H1 (cell line): ENCODE data around the gene KRTAP10-2. TPM values are rescaled to one million over a fixed set of nuclear protein-coding genes. Genes with fewer than 3 reads are reported as not detected.

Source experiments
- ASH2L ChIP-seq: fragments of 200-600, 300-600 bp; sonication (generic); IDR thresholded peaks from one replicate; pipeline ENCODE4 v1.7.1; 2017; ENCODE audit warnings: low read length
- HDAC2 ChIP-seq, 2 experiments: fragments of 300-600 bp in 1 of 2; sonication (generic) in 1 of 2; IDR thresholded peaks; 2 replicates each; pipeline ENCODE4 v1.6.1; 2011 to 2012; ENCODE audit warnings: low read depth in 2 of 2, low read length in 2 of 2, mild to moderate bottlenecking in 2 of 2, moderate library complexity in 2 of 2, borderline replicate concordance in 1 of 2, inconsistent platforms in 1 of 2
- PHF8 ChIP-seq: fragments of 200-600 bp; sonication (generic); conservative IDR thresholded peaks from 2 replicates; pipeline ENCODE4 v1.7.1; 2012; ENCODE audit warnings: low read depth, mild to moderate bottlenecking, inconsistent platforms, low read length, moderate library complexity
- SP2 ChIP-seq: IDR thresholded peaks from 2 replicates; pipeline ENCODE4 v1.6.1; 2012; ENCODE audit warnings: mild to moderate bottlenecking, low read length, inconsistent platforms
- SUZ12 ChIP-seq: fragments of 200-600 bp; sonication (generic); IDR thresholded peaks from 2 replicates; pipeline ENCODE4 v1.6.1; 2012; ENCODE audit warnings: mild to moderate bottlenecking, inconsistent platforms, low read length, moderate library complexity, mixed read lengths
- TEAD4 ChIP-seq: IDR thresholded peaks from 2 replicates; pipeline ENCODE4 v1.6.1; 2012; ENCODE audit warnings: low read depth, low read length, inconsistent platforms, mixed read lengths
- polyA plus RNA-seq, 7 experiments: library from polyadenylated mRNA; depleted of rRNA in 3 of 7; stranded (reverse) in 5 of 7; unstranded in 2 of 7; fragments of >200 nt in 5 of 7; fragments of 200-250 nt in 2 of 7; gene quantifications; 1 replicate in 5 of 7; 2 replicates in 1 of 7; 4 replicates in 1 of 7; pipeline versions ENCODE4 v1.2.1 to v1.2.3, GENCODE V29; 2011 to 2013; ENCODE audit warnings: missing spikeins in 2 of 7, mixed read lengths in 2 of 7
- total RNA-seq: library from RNA; stranded (reverse); fragmentation: NEBNext Ultra II Directional; extraction: Animal tissue kit (Norgen Biotek cat#: 25700); gene quantifications from 2 replicates; pipeline ENCODE4 v1.2.1, GENCODE V29; 2021
- TF ChIP-seq, protein P1 (sequence below): fragments of 300-600 bp; sonication (generic); IDR thresholded peaks from 2 replicates; pipeline ENCODE4 v1.7.1; 2012; ENCODE audit warnings: low read length, moderate library complexity, mild to moderate bottlenecking, inconsistent platforms; ENCODE audit not compliant: insufficient replicate concordance
- TF ChIP-seq, protein P2 (sequence below): IDR thresholded peaks from 2 replicates; pipeline ENCODE4 v1.6.1; 2012; ENCODE audit warnings: inconsistent platforms
- TF ChIP-seq, protein P3 (sequence below): IDR thresholded peaks from 2 replicates; pipeline ENCODE4 v1.6.1; 2011; ENCODE audit warnings: low read depth, mild to moderate bottlenecking, low read length; ENCODE audit not compliant: insufficient read depth

Gene KRTAP10-2
- total and polyA plus RNA-seq, 2 of the 8 experiments (the other 6 are each of a cell fraction or from before 2014, with no cell fraction given): 0.11 TPM; not detected in 1

DNA sequence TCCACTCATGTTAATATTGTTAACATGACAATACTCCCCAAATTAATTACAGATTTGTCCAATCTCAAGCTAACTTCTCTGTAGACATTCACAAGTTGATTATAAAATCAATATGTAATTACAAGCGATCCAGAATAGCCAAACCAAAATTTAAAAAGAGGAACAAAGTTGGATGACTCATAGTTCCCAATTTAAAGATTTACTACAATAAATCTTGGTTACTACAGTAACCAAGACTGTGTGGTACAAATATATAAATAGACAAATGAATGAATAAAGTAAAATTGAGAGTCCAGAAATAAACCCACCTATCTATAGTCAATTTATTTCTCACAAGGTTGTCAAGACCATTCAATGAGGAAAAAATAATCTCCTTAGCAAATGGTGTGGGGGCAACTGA, 15.1 kb upstream of the KRTAP10-2 start (continued):
- TF ChIP-seq, protein P1, sequence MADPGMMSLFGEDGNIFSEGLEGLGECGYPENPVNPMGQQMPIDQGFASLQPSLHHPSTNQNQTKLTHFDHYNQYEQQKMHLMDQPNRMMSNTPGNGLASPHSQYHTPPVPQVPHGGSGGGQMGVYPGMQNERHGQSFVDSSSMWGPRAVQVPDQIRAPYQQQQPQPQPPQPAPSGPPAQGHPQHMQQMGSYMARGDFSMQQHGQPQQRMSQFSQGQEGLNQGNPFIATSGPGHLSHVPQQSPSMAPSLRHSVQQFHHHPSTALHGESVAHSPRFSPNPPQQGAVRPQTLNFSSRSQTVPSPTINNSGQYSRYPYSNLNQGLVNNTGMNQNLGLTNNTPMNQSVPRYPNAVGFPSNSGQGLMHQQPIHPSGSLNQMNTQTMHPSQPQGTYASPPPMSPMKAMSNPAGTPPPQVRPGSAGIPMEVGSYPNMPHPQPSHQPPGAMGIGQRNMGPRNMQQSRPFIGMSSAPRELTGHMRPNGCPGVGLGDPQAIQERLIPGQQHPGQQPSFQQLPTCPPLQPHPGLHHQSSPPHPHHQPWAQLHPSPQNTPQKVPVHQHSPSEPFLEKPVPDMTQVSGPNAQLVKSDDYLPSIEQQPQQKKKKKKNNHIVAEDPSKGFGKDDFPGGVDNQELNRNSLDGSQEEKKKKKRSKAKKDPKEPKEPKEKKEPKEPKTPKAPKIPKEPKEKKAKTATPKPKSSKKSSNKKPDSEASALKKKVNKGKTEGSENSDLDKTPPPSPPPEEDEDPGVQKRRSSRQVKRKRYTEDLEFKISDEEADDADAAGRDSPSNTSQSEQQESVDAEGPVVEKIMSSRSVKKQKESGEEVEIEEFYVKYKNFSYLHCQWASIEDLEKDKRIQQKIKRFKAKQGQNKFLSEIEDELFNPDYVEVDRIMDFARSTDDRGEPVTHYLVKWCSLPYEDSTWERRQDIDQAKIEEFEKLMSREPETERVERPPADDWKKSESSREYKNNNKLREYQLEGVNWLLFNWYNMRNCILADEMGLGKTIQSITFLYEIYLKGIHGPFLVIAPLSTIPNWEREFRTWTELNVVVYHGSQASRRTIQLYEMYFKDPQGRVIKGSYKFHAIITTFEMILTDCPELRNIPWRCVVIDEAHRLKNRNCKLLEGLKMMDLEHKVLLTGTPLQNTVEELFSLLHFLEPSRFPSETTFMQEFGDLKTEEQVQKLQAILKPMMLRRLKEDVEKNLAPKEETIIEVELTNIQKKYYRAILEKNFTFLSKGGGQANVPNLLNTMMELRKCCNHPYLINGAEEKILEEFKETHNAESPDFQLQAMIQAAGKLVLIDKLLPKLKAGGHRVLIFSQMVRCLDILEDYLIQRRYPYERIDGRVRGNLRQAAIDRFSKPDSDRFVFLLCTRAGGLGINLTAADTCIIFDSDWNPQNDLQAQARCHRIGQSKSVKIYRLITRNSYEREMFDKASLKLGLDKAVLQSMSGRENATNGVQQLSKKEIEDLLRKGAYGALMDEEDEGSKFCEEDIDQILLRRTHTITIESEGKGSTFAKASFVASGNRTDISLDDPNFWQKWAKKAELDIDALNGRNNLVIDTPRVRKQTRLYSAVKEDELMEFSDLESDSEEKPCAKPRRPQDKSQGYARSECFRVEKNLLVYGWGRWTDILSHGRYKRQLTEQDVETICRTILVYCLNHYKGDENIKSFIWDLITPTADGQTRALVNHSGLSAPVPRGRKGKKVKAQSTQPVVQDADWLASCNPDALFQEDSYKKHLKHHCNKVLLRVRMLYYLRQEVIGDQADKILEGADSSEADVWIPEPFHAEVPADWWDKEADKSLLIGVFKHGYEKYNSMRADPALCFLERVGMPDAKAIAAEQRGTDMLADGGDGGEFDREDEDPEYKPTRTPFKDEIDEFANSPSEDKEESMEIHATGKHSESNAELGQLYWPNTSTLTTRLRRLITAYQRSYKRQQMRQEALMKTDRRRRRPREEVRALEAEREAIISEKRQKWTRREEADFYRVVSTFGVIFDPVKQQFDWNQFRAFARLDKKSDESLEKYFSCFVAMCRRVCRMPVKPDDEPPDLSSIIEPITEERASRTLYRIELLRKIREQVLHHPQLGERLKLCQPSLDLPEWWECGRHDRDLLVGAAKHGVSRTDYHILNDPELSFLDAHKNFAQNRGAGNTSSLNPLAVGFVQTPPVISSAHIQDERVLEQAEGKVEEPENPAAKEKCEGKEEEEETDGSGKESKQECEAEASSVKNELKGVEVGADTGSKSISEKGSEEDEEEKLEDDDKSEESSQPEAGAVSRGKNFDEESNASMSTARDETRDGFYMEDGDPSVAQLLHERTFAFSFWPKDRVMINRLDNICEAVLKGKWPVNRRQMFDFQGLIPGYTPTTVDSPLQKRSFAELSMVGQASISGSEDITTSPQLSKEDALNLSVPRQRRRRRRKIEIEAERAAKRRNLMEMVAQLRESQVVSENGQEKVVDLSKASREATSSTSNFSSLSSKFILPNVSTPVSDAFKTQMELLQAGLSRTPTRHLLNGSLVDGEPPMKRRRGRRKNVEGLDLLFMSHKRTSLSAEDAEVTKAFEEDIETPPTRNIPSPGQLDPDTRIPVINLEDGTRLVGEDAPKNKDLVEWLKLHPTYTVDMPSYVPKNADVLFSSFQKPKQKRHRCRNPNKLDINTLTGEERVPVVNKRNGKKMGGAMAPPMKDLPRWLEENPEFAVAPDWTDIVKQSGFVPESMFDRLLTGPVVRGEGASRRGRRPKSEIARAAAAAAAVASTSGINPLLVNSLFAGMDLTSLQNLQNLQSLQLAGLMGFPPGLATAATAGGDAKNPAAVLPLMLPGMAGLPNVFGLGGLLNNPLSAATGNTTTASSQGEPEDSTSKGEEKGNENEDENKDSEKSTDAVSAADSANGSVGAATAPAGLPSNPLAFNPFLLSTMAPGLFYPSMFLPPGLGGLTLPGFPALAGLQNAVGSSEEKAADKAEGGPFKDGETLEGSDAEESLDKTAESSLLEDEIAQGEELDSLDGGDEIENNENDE: no peak
- TF ChIP-seq SUZ12 (no peak), HDAC2 (IDR thresholded peaks at IDR 0.05; ENCODE audit: borderline replicate concordance in 1 of 2, low read depth in 2 of 2, low read length in 2 of 2) (no peak), PHF8 (no peak), SP2 (no peak), TEAD4 (no peak), ASH2L (no peak)
- TF ChIP-seq, protein P2, sequence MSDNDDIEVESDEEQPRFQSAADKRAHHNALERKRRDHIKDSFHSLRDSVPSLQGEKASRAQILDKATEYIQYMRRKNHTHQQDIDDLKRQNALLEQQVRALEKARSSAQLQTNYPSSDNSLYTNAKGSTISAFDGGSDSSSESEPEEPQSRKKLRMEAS: no peak
- TF ChIP-seq, protein P3, sequence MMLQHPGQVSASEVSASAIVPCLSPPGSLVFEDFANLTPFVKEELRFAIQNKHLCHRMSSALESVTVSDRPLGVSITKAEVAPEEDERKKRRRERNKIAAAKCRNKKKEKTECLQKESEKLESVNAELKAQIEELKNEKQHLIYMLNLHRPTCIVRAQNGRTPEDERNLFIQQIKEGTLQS: no peak
